Left cardiac atrium (tissue), 4 donors: Measurements from ENCODE around the gene SURF2. TPM values are rescaled to one million over a fixed set of nuclear protein-coding genes. Genes with fewer than 3 reads are reported as not detected.
"Not testable (repeated sequence)": the region's sequence is repeated elsewhere in the genome, so short reads cannot be mapped to it uniquely, and the experiment has no call there.

Source experiments
- ATAC-seq, 2 donors: fragments of 200-7000 bp; cut with Tn5 transposase; one replicate each; pipeline ENCODE4 v1.9.1; 2020; ENCODE audit warnings: mild to moderate bottlenecking in 2 of 2, moderate library complexity in 2 of 2
- DNase-seq: peaks from one replicate; pipeline ENCODE4 v3.0.0-alpha.2; 2020
- intact Hi-C, 2 donors: fragments of 100-400 bp; cut with DNase I; formaldehyde crosslinking; loops; one replicate each; pipeline versions ENCODE4 v1.14.1 to v1.15.1; 2022 to 2023
- long read RNA-seq: library from polyadenylated mRNA; unstranded; transcript quantifications from one replicate; pipeline ENCODE4 v2.0.0, GENCODE V29; 2021
- total RNA-seq, 2 donors: library from RNA; stranded (reverse); fragmentation: NEBNext Ultra II Directional; extraction: Animal tissue kit (Norgen Biotek cat#: 25700); gene quantifications; one replicate each; pipeline ENCODE4 v1.2.1, GENCODE V29; 2021
- donor health status: DM: no; HTN: yes; CAD: no.
- donor health status: DM: no; HTN: yes; CAD: no; lungs with severe emphysema.
- donor health status: DM: yes; HTN: yes; CAD: no.
- donor health status: Dilated cardiomyopathy.

The SURF2 gene
- total RNA-seq, result 10 to 100 TPM; 10.6 to 15.5 TPM
- long read RNA-seq, partial matches to known transcripts, result 0 of 3 reads
- long read RNA-seq, other reads (novel, unspliced or antisense), result 1 of 3 reads

DNA sequence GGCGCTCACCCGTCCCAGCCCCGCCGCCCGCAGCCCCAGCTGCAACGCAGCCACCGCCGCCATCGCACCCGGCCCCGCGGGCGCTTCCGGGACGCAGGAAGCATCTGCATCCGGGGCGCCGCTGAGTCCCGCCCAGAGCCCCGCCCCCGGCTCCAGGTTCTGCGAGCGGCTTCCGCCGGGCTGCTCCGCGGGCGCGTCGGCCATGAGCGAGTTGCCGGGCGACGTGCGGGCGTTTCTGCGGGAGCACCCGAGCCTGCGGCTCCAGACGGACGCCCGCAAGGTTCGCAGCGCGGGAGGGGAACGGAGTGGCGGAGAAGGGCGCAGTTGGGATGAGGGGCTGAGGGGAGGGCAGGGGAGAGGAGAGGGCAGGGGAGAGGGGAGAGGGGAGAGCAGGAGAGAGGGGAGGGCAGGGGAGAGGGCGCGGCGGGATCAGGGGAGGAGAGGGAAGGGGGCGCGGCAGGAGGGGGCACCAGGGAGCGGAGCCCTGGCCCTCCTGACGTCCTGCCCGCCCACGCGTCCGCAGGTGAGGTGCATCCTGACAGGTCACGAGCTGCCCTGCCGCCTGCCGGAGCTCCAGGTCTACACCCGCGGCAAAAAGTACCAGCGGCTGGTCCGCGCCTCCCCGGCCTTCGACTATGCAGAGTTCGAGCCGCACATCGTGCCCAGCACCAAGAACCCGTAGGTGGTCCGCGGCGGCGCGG, at the start of gene SURF2, which contains the start of gene SURF1:
TSS of gene SURF2 (plus strand) at position 160 of the 701 bp plus-strand sequence. CDS start at position 203, 43 bp downstream.
TSS of gene SURF1 (minus strand) at position 97 of the 701 bp plus-strand sequence. CDS start at position 63, 34 bp downstream.
- peak; percentile 89 to 95 for ATAC-seq
- intact Hi-C loops, result no loop called here
- DNase-seq, result peak; percentile 93

DNA sequence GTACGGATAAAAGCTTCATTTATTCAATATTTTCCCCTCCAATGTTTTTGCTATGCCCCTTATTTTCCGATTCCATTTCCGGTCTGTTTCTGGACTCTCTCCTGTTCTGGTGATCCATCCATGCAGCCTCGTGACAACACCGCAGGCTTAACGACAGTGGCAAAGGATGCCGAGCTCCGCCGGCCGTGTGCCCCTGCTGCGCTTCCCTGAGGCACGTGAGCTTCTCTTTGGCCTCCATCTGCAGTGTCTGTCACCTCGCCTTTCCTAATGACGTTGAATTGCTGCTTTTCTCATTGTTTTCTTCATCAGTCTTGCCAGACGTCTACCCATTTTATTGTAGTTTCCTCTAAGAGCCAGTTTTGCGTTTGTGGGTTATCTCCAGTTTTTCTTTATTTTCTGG, 49.0 kb upstream of the SURF2 start:
- DNase-seq (no peak), ATAC-seq (no peak)
- intact Hi-C loops, result no loop called here

DNA sequence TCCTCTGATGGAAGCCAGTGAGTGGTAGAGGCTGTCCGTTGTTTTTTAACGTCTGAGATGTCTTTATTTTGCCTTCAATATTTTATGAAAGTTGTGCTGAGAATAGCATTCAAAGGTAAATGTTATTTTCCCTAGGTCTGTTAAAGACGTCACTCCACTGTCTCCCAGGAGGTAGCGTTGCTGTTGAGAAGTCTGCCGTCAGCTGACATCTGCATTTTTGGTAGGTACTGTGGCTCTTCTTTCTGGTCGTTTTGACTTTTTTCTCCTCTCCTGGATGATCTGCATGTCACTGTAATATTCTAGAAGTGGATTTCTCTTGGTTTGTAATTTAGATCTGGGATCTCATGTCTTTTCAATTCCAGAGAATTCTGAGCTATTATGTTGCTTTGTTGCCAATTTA, 46.7 kb upstream of the SURF2 start:
- intact Hi-C loops, result no loop called here
- no peak for DNase-seq
- ATAC-seq, result no peak

DNA sequence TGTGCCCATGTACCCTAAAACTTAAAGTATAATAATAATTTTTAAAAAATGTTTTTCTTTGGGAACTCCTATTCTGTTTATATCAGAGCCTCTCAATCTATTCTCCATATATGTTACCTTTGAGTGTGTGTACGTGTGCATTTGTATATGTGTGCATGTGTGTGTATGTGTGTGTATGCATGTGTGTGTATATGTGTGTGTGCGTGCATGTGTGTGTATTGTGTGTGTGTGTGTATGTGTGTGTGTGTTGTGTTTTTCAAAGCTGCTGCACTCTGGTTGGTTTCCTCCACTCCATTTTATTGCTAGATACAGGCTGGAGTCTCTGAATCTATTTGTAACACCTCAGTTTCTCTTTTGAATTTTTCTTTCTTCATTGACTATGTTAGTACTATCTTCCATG, 40.4 kb upstream of the SURF2 start:
- intact Hi-C loops, result no loop called here
- DNase-seq (no peak), ATAC-seq (no peak)

DNA sequence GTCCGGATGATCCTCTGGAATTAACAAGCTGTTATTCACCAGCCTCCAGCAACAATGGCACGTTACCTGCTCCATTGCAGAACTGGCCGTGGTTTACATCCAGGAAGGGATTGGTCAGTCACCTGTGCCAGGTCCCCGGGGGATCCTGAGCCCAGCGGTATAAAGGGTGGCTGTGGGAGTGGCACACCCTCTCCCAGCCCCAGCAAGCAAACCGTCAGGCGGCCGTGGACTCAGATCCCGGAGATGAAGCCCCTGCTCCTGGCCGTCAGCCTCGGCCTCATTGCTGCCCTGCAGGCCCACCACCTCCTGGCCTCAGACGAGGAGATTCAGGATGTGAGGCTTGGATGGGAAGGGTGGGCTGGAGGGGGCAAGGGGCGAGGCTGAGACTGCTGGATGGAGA, 38.8 kb upstream of the SURF2 start:
- intact Hi-C loops, ATAC-seq, DNase-seq: not testable (repeated sequence)

DNA sequence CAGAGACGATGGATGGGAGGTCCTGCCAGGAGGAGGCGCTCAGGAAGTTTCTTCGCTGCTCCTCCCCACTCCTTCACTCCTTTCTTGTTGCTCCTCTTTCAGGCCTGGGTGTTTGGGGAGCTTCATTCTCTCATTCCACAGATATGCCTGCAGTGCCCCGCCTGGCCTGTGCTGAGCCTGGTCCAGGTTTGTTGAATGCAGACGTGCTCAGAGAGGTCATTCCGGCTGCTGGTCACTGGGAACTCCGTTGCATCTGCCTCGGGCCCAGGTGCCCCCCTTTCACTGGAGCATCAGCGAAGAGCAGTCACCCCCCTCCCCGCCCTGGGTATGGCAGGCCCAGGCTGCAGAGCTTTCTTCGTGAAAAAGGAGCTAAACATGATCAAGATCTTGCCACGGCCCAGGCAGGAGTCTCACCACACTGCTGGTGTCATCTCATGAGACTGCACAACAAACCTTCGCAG, 35.9 kb upstream of the SURF2 start:
- DNase-seq, result no peak
- intact Hi-C loops, result no loop called here
- ATAC-seq, result no peak

DNA sequence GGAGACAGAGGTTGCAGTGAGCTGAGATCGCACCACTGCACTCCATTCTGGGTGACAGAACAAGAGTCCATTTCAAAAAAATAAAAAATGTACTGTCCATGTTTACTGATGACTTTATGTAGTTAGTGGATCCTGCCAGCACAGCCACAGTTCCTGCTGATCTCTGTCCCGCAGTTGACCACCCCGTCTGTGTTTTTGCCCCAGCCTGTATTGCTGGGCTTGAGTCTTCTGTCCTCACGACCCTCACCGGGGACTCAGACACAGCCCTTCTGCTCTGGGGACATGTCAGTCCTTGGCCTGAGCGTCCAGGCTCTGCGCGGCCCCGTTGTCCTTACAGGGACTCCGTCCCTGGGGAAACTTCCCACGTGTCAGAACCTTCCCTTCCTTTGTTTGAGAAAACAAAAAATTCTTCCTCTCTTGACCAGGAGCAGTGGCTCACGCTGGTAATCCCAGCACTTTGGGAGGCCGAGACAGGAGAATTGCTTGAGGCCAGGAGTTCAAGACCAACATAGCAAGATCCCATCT, 34.9 kb upstream of the SURF2 start:
- intact Hi-C loops, result no loop called here
- DNase-seq (no peak), ATAC-seq (no peak)

DNA sequence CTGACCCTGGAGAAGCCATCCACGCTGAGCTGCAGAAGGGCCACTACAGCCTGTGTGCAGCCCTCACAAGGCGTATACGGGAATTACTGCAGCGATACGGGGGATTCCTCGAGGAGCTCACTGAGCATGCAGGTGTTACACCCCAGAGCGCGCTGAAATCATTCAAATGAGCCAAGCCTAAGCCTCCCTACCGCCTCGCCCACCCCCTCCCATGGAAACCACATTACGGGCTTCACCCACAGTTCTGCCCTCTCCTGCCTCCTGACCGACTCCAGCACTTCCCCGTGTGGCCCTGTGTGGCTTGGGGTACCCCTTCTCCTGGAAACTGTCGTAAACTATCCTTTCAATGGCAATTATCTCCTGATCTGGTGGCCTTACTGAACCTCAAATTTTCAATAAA, 33.6 kb upstream of the SURF2 start:
- ATAC-seq (no peak), DNase-seq (no peak)
- intact Hi-C loops, result no loop called here

DNA sequence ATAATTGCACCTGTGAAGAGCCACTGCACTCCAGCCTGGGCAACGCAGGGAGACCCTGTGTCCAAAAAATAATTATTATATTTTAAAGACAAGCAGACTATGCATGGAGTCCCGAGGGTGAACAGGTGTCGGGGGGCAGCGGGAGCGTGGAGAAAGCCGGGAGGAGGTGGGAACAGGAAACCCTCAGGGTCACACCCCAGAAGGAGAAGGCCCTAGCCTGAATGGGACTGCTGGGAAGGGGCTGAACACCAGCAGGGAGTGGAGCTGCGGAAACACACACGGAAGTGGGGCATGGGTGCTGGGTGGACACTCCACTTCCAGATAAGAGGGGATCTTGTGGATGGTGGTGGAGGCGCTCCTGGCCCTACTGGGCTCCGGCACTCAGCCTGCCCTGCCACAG, 33.1 kb upstream of the SURF2 start:
- ATAC-seq (no peak), DNase-seq (no peak)
- intact Hi-C loops, result no loop called here

DNA sequence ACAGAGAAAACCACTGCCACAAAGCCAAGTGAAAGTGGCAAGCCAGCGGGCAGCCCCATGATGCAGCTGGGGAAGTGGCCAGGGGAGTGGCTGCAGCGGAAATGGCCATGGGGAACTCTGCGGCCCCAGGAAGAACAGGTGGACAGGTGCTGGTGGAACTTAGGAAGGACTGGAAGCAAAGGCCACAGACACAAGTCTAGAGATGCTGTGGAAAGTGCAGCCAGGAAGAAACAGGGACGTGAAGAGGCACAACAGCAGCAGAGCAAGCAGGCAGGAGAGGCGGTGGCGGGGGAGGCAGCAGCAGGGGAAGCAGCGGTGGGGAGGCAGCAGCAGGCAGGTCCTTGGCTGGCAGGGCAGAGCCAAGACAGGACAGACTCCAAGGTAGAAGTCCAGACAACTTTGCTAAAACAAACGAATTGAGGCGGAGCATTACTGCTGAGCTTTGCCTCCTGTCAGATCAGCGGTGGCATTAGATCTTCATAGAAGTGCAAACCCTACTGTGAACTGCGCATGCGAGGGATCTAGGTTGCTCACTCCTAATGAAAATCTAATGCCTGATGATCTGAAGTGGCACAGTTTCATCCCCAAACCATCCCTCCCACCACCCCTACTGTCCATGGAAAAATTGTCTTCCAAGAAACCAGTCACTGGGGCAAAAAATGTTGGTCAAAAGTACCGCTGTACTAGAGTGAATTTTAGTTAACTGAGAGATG, 32.2 kb upstream of the SURF2 start:
- intact Hi-C loops, result no loop called here
- ATAC-seq, result no peak
- no peak for DNase-seq

DNA sequence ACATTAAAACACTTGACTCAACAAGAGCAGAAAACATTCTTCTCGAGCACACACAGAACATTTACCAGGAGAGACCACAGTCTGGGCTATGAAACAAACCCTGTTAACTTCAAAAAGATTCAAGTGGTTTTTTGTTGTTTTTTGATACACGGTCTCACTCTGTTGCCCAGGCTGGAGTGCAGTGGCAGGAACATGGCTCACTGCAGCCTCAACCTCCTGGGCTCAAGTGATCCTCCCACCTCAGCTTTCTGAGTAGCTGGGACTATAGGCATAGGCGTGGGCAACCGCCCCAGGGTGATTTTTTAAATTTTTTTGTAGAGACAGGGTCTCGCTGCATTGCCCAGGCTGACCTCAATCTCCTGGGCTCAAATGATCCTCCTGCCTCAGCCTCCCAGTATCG, 29.3 kb upstream of the SURF2 start:
- intact Hi-C loops, result loop anchor here (5.0 kb wide), 1 partner anchor 140 kb away; no protein-coding TSS in a partner anchor
- not testable (repeated sequence) for ATAC-seq, DNase-seq

DNA sequence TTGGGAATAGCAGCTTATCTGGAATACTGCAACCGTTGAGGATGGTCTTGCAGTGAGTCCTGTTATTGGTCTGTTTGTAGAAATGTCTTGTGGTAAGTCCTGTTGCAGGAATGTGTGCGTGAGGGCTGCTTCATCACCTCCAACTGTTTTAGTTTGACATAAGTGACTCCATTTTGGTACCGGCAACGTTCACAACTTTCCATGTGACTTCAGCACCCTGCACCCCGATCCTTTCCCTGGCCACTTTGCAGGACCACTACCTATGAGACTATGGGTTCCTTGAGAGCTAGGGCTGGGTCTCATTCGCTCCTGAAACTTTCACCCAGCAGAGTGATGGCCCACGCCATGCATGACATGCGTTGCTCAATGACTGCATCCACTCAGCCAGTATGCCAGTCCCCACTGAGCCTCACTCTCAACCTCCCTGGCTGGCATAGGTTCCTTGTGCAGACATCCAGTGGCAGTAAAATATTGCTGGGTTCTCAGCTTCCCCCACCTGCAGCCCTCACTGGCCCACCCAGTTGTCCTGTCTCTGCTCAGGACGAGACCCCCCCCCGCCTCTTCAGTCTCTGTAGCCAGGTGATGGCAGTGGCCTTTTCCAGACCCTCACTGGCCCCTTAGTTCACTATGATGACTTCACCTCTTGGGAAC, 28.4 kb upstream of the SURF2 start:
- ATAC-seq, result no peak
- DNase-seq, result no peak
- intact Hi-C loops, result loop anchor here (5.0 kb wide), 1 partner anchor 141 kb away; no protein-coding TSS in a partner anchor

DNA sequence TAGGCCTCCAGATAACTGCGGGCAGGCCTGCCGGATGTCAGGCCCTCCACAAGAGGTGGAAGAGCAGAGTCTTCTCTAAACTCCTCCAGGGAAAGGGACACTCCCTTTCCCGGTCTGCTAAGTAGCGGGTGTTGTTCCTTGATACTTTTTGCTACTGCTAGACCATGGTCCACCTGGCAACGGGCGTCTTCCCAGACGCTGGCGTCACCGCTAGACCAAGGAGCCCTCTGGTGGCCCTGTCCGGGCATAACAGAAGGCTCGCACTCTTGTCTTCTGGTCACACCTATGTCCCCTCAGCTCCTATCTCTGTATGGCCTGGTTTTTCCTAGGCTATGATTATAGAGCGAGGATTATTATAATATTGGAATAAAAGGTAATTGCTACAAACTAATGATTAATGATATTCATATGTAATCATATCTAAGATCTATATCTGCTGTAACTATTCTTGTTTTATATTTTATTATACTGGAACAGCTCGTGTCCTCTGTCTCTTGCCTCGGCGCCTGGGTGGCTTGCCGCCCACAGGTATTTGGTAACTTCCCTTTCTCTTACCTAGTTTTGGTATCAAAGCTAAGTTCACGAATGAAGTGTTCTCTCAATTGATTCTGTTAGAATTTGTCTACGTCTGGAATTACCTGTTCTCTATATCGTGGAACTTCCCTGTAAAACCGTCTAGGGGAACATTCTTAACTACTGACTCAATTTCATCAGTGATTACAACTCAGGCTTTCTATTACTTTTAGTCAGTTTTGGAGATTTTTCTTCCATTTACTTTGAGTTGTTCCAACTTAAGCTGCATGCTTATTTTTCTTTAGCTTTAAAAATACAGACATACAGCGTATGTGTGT, 26.8 kb upstream of the SURF2 start:
- intact Hi-C loops, result loop anchor here (5.0 kb wide), 1 partner anchor 142 kb away; no protein-coding TSS in a partner anchor
- ATAC-seq, DNase-seq: not testable (repeated sequence)

DNA sequence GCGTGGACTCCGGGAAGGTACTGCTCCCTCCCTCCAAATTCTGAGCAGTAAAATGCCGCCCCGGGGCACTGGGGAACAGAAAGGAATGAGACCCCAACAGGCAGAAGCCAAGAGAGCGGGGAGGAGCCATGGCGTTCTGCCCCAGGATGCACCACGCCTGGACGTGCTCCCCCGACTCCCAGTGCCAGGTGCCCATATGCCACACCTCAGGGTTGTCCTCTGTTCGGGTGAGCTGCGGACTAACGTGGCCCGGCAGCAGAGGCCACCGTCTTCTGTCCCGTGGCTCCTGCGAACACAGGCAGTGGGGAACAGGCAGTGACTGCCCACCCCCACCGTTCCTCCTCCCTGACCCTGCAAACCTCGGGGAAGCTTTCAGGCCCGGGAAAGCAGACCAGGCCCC, 25.1 kb upstream of the SURF2 start:
- ATAC-seq (no peak), DNase-seq (no peak)
- intact Hi-C loops, result no loop called here

DNA sequence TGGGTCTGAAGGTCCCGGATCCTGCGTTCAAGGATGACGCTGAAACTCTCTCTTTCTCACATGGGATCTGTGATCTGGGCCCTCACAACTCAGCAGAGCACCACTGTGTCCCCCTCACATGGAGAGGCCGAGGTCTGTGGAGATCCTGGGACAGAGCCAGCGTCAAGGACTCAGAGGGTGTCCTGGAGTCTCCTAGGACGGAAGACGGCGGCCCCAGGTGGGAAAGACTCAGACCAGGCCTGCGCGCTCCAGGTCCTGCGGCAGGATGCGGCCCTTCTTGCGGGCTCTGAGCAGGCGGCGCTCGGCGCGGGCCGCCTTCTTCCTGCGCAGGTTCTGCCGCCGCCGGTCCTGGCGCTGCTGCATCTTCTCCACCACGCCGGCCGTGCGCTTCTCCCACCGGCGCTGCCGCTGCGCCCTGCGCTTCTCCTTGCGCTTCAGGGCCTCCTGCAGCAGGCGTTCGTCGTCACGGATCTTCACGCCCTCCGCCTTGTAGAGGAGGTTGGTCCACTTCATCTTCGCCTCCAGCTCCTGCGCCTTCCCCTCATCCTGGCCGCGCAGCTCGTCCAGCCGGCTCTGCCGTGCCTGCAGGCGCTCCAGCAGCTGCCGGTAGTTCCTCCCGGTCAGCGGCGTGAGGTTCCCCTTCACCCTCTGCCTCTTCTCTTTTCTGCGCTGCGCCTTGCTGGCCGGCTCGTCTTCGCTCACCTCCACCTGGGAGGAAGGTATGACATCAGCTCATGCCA, 24.5 kb upstream of the SURF2 start:
- intact Hi-C loops, result no loop called here
- DNase-seq, result no peak
- ATAC-seq, result no peak

DNA sequence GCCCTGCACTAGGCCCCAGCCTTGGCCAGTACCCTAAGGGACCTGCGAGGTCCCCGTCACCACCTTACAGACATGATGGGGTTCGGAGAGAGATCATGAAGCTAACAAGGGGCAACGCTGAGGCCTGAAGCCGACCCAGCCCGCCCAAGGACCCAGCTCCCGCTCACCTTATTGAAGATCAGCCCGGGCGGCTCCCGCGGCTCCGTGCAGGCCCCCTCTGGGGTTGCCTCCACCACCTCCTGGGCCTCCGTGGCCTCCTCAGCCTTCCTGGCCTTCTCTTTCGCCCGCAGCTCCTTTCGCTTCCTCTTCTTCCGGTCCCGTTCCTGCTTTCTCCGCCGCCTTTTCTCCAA, 24.0 kb upstream of the SURF2 start:
- intact Hi-C loops, result no loop called here
- no peak for ATAC-seq
- no peak for DNase-seq

DNA sequence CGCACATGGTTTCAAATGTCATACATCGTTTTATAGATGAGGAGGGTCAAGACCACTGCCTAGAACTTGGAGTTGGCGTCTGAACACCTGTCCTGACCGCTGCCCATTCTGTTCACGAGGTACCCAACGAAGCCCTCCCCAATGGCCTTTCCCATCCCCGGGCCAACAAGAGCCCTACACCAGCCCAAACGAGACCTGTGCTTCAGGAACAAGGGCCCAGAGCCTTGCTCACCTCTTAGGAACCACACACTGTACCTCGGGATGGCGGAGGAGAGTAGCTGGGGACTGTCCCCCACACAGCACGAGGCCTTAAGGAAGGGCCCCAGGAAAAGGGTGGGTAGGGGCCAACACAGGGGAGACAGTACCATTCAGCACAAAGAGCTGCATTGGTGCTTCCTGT, 23.3 kb upstream of the SURF2 start:
- DNase-seq, result no peak
- intact Hi-C loops, result no loop called here
- ATAC-seq, result no peak

DNA sequence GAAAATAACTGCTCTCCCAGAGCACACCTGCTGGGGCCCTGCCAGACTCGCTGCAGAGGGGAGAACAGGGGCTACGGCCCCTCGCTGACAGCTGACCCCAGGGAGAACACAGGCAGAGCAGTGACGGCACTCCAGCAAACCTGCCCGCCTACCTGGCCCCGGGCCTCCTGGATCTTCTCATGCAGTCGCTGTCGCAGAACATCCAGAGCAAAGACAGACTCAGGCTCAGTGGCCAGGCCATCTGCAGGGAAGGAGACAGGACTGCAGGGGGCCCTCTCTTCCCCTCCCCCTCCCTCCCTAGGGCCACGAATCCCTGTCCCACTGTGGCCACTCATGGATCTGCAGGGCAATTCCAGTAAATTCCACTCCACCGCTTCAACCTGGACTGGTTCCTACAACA, 22.8 kb upstream of the SURF2 start:
- no peak for DNase-seq
- intact Hi-C loops, result no loop called here

More for the DNA sequence above, 22.8 kb upstream of the SURF2 start:
- ATAC-seq, result no peak
